ENCODE results near the gene BTNL9. TPM values are rescaled to one million over a fixed set of nuclear protein-coding genes. Genes with fewer than 3 reads are reported as not detected.
"Not testable (repeated sequence)": the region's sequence is repeated elsewhere in the genome, so short reads cannot be mapped to it uniquely, and the experiment has no call there.

Gene BTNL9
- total RNA-seq (under 1 TPM in 3 of 5 donors, not detected in 2; 0.41 to 0.95 (median 0.66) TPM), total RNA-seq (0 to 0.19 (median 0.06) reads per million in 29 experiments)
- 0.15 TPM for total RNA-seq (2013)

DNA sequence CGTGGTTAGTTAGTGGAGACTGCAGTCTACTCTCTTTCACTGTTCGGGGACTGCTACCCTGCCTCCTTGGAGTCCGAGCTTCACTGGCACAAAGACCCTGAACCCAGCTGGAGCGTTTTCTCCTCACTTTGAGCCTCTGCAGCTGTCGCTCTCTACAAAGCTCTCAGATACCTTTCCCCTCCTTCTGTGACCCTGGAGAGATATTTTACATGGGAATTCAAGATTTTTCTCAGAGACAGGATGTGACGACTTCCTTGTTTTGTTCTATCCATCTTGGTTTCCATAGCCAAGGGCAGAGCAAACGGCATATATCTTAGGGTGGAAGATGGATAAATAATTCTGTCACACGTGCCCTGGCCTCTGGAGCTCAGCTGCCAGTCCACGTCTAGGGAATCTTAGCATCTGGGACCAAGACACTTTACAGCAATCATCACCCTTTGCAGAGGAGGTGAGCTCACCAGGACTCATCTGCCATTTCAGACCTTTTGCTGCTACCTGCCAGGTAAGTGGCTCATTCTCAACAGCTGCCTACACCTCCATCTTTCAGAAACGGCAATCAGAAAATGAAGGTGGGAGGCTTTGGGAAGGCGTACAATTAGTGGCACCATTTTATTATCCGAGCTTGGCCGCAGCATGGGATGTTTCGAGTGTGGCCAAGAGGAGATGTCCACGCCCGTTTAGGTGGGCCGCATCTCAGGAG is at the start of gene BTNL9:
Gene BTNL9, plus strand, starts transcription at position 336 of the 700 bp plus-strand sequence. CDS start 5,224 bp downstream, outside the sequence.
- Histone ChIP-seq H3K27ac (ENCODE audit: low read length) (no peak within 1 kb of the TSS), H3K27me3 (replicated peaks in 1 of 2; ENCODE audit: control insufficient read depth in 2 of 2, extremely low read depth in 1 of 2, insufficient read depth in 2 of 2, low read length in 1 of 2) (peaks cover 0 to 75% of the 10 kb centered on the region in 2 experiments), H3K4me1 (ENCODE audit: control insufficient read depth in 1 of 2, extremely low read depth in 1 of 2, insufficient read depth in 2 of 2, low read length in 2 of 2) (no peaks in the 10 kb centered on the region), H3K36me3 (ENCODE audit: control insufficient read depth in 2 of 2, extremely low read depth in 1 of 2, insufficient read depth in 1 of 2, low read length in 1 of 2) (no peaks in the 10 kb centered on the region), H3K9me3 (no peaks in the 10 kb centered on the region), H3K4me3 (ENCODE audit: control insufficient read depth in 1 of 2, extremely low read depth in 1 of 2, low read length in 1 of 2) (no peak within 1 kb of the TSS)
- no peaks in the 10 kb centered on the region for H3K4me1 Mint-ChIP-seq
- no peak within 1 kb of the TSS for H3K4me3 Mint-ChIP-seq
- 65% methylated on average over 12 of the region's 17 CpGs for WGBS (ENCODE audit: insufficient coverage)
- ChIA-PET POLR2A (no interaction called here), CTCF (no interaction called here)
- no peak for ATAC-seq (replicated peaks in 1 of 4)
- no peak within 1 kb of the TSS for H3K27ac Mint-ChIP-seq
- no peaks in the 10 kb centered on the region for H3K36me3 Mint-ChIP-seq
- no peak for DNase-seq
- peaks cover 45 to 65% of the 10 kb centered on the region in 2 donors for H3K27me3 Mint-ChIP-seq
- H3K9me3 Mint-ChIP-seq: no peaks in the 10 kb centered on the region

DNA sequence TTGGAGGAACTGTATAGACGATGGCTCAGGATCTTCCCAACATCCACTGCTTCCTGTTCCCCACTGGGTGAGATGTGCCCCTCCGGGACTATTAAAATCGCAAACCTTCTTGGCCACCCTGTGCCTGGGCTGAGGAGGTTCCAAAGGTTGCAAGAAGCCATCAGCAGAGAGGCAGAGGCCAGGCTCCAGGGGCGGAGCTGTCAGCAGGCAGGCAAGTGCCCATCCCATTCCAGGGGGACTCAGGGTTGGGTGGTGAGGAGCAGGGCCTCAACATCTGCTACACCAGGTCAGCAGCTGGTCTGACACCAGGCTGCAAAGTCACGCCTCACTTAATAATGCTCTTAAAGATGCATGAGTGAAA is 49.2 kb upstream of the BTNL9 start:
- no peak overlapping the region for H3K4me3 Mint-ChIP-seq
- POLR2A ChIA-PET: no interaction called here

DNA sequence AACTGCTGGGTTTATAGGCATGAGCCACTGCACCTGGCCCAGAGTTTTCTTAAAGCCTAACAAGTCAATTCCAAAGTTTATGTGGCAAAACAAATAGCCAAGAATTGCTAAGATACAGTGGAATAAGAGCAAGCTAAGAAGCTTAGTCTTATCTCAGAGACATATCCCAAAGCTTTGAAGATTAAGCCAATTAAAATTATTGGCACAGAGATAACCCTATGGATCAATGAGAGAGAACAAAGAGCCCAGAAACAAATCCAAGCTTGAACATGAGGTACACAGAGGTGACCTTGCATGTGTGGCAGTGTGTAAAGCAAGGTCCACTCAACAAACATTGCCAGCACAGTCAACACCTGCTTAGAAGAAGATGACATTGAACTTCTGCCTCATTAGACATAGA is 38.1 kb upstream of the BTNL9 start:
- H3K27me3 Mint-ChIP-seq: peaks cover 12 to 26% of the 10 kb centered on the region in 2 donors
- H3K36me3 ChIP-seq (ENCODE audit: control insufficient read depth in 2 of 2, extremely low read depth in 1 of 2, insufficient read depth in 1 of 2, low read length in 1 of 2): no peaks in the 10 kb centered on the region
- H3K27ac ChIP-seq (ENCODE audit: low read length): no peak overlapping the region
- H3K9me3 Mint-ChIP-seq: no peaks in the 10 kb centered on the region
- DNase-seq (no peak), ATAC-seq (replicated peaks in 1 of 4) (no peak)
- CTCF ChIA-PET: no interaction called here
- no peaks in the 10 kb centered on the region for H3K36me3 Mint-ChIP-seq
- H3K4me3 ChIP-seq (ENCODE audit: control insufficient read depth in 1 of 2, extremely low read depth in 1 of 2, low read length in 1 of 2): no peak overlapping the region
- H3K27ac Mint-ChIP-seq: no peak overlapping the region
- H3K9me3 ChIP-seq: no peaks in the 10 kb centered on the region
- no peak overlapping the region for H3K4me3 Mint-ChIP-seq
- no peaks in the 10 kb centered on the region for H3K4me1 Mint-ChIP-seq
- POLR2A ChIA-PET: no interaction called here
- peaks cover 0 to 19% of the 10 kb centered on the region in 2 experiments for H3K27me3 ChIP-seq (replicated peaks in 1 of 2; ENCODE audit: control insufficient read depth in 2 of 2, extremely low read depth in 1 of 2, insufficient read depth in 2 of 2, low read length in 1 of 2)
- H3K4me1 ChIP-seq (ENCODE audit: control insufficient read depth in 1 of 2, extremely low read depth in 1 of 2, insufficient read depth in 2 of 2, low read length in 2 of 2): no peaks in the 10 kb centered on the region

More for the DNA sequence above, 49.2 kb upstream of the BTNL9 start:
- Histone ChIP-seq H3K27me3 (replicated peaks in 1 of 2; ENCODE audit: control insufficient read depth in 2 of 2, extremely low read depth in 1 of 2, insufficient read depth in 2 of 2, low read length in 1 of 2) (peaks cover 0 to 26% of the 10 kb centered on the region in 2 experiments), H3K9me3 (no peaks in the 10 kb centered on the region), H3K36me3 (ENCODE audit: control insufficient read depth in 2 of 2, extremely low read depth in 1 of 2, insufficient read depth in 1 of 2, low read length in 1 of 2) (no peaks in the 10 kb centered on the region), H3K27ac (ENCODE audit: low read length) (no peak overlapping the region), H3K4me3 (ENCODE audit: control insufficient read depth in 1 of 2, extremely low read depth in 1 of 2, low read length in 1 of 2) (no peak overlapping the region), H3K4me1 (ENCODE audit: control insufficient read depth in 1 of 2, extremely low read depth in 1 of 2, insufficient read depth in 2 of 2, low read length in 2 of 2) (no peaks in the 10 kb centered on the region)
- H3K27me3 Mint-ChIP-seq: peaks cover 4 to 39% of the 10 kb centered on the region in 2 donors
- 100% methylated on average over 2 of the region's 5 CpGs for WGBS (ENCODE audit: insufficient coverage)
- peaks cover 3% of the 10 kb centered on the region for H3K36me3 Mint-ChIP-seq
- H3K9me3 Mint-ChIP-seq: peaks cover 0 to 8% (median 3%) of the 10 kb centered on the region in 3 donors
- CTCF ChIA-PET: no interaction called here
- no peaks in the 10 kb centered on the region for H3K4me1 Mint-ChIP-seq
- no peak for ATAC-seq (replicated peaks in 1 of 4)
- no peak for DNase-seq
- no peak overlapping the region for H3K27ac Mint-ChIP-seq

DNA sequence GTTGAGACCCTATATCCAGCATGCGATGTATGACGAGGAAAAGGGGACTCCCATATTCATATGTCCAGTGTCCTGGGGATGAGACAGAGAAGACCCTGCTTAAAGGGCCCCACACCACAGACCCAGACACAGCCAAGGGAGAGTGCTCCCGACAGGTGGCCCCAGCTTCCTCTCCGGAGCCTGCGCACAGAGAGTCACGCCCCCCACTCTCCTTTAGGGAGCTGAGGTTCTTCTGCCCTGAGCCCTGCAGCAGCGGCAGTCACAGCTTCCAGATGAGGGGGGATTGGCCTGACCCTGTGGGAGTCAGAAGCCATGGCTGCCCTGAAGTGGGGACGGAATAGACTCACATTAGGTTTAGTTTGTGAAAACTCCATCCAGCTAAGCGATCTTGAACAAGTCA is 34.3 kb upstream of the BTNL9 start:
- no peaks in the 10 kb centered on the region for H3K9me3 Mint-ChIP-seq
- H3K27ac Mint-ChIP-seq: no peak overlapping the region
- H3K4me1 ChIP-seq (ENCODE audit: control insufficient read depth in 1 of 2, extremely low read depth in 1 of 2, insufficient read depth in 2 of 2, low read length in 2 of 2): no peaks in the 10 kb centered on the region
- no peaks in the 10 kb centered on the region for H3K36me3 Mint-ChIP-seq
- H3K4me3 Mint-ChIP-seq: no peak overlapping the region
- H3K36me3 ChIP-seq (ENCODE audit: control insufficient read depth in 2 of 2, extremely low read depth in 1 of 2, insufficient read depth in 1 of 2, low read length in 1 of 2): no peaks in the 10 kb centered on the region
- no peak for DNase-seq
- 89% methylated on average over 3 of the region's 9 CpGs for WGBS (ENCODE audit: insufficient coverage)
- H3K9me3 ChIP-seq: no peaks in the 10 kb centered on the region
- no peaks in the 10 kb centered on the region for H3K4me1 Mint-ChIP-seq
- H3K27ac ChIP-seq (ENCODE audit: low read length): no peak overlapping the region
- CTCF ChIA-PET: no interaction called here
- peaks cover 5 to 19% of the 10 kb centered on the region in 2 donors for H3K27me3 Mint-ChIP-seq
- ATAC-seq (replicated peaks in 1 of 4): no peak
- POLR2A ChIA-PET: no interaction called here
- H3K4me3 ChIP-seq (ENCODE audit: control insufficient read depth in 1 of 2, extremely low read depth in 1 of 2, low read length in 1 of 2): no peak overlapping the region
- H3K27me3 ChIP-seq (replicated peaks in 1 of 2; ENCODE audit: control insufficient read depth in 2 of 2, extremely low read depth in 1 of 2, insufficient read depth in 2 of 2, low read length in 1 of 2): peaks cover 0 to 22% of the 10 kb centered on the region in 2 experiments

DNA sequence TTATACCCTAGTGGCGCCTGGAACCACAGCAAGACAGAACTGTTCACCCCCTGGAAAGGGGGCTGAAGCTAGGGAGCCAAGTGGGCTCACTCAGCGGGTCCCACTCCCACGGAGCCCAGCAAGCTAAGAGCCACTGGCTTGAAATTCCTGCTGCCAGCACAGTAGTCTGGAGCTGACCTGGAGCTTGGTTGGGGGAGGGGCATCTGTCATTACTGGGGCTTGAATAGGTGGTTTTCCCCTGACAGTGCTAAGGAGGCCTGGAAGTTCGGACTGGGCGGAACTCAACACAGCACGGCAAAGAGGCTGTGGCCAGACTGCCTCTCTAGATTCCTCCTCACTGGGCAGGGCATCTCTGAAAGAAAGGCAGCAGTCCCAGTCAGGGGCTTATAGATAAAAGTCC is 31.9 kb upstream of the BTNL9 start:
- no peaks in the 10 kb centered on the region for H3K36me3 Mint-ChIP-seq
- H3K9me3 Mint-ChIP-seq: no peaks in the 10 kb centered on the region
- Histone ChIP-seq H3K4me3 (ENCODE audit: control insufficient read depth in 1 of 2, extremely low read depth in 1 of 2, low read length in 1 of 2) (no peak overlapping the region), H3K4me1 (ENCODE audit: control insufficient read depth in 1 of 2, extremely low read depth in 1 of 2, insufficient read depth in 2 of 2, low read length in 2 of 2) (no peaks in the 10 kb centered on the region), H3K9me3 (no peaks in the 10 kb centered on the region), H3K27me3 (replicated peaks in 1 of 2; ENCODE audit: control insufficient read depth in 2 of 2, extremely low read depth in 1 of 2, insufficient read depth in 2 of 2, low read length in 1 of 2) (peaks cover 0 to 22% of the 10 kb centered on the region in 2 experiments), H3K36me3 (ENCODE audit: control insufficient read depth in 2 of 2, extremely low read depth in 1 of 2, insufficient read depth in 1 of 2, low read length in 1 of 2) (no peaks in the 10 kb centered on the region), H3K27ac (ENCODE audit: low read length) (no peak overlapping the region)
- CTCF ChIA-PET: no interaction called here
- H3K4me3 Mint-ChIP-seq: no peak overlapping the region
- no peak for ATAC-seq (replicated peaks in 1 of 4)
- H3K4me1 Mint-ChIP-seq: no peaks in the 10 kb centered on the region
- H3K27me3 Mint-ChIP-seq: peaks cover 17 to 24% of the 10 kb centered on the region in 2 donors
- 82% methylated on average over 6 of the region's 6 CpGs for WGBS (ENCODE audit: insufficient coverage)
- H3K27ac Mint-ChIP-seq: no peak overlapping the region
- POLR2A ChIA-PET: no interaction called here
- DNase-seq: no peak

DNA sequence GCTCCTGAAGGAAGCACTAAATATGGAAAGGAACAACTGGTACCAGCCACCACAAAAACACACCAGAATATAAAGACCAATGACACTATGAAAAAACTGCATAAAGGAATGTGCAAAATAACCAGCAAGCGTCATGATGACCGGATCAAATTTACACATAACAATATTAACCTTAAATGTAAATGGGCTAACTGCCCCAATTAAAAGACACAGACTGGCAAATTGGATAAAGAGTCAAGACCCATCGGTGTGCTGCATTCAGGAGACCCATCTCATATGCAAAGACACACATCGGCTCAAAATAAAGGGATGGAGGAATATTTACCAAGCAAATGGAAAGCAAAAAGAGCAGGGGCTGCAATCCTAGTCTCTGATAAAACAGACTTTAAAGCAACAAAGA is 30.0 kb upstream of the BTNL9 start:
- CTCF ChIA-PET; DNase-seq; ATAC-seq (replicated peaks in 1 of 4); H3K4me1 Mint-ChIP-seq; H3K27ac Mint-ChIP-seq; H3K4me3 ChIP-seq (ENCODE audit: control insufficient read depth in 1 of 2, extremely low read depth in 1 of 2, low read length in 1 of 2); H3K36me3 ChIP-seq (ENCODE audit: control insufficient read depth in 2 of 2, extremely low read depth in 1 of 2, insufficient read depth in 1 of 2, low read length in 1 of 2); H3K9me3 Mint-ChIP-seq; H3K27ac ChIP-seq (ENCODE audit: low read length); H3K9me3 ChIP-seq; POLR2A ChIA-PET; H3K36me3 Mint-ChIP-seq; H3K4me1 ChIP-seq (ENCODE audit: control insufficient read depth in 1 of 2, extremely low read depth in 1 of 2, insufficient read depth in 2 of 2, low read length in 2 of 2); H3K4me3 Mint-ChIP-seq: not testable (repeated sequence)
- WGBS (ENCODE audit: insufficient coverage): no CpG with 5 or more reads among the region's 4 CpGs
- peaks cover 0 to 13% of the 10 kb centered on the region in 2 experiments for H3K27me3 ChIP-seq (replicated peaks in 1 of 2; ENCODE audit: control insufficient read depth in 2 of 2, extremely low read depth in 1 of 2, insufficient read depth in 2 of 2, low read length in 1 of 2)
- peaks cover 23% of the 10 kb centered on the region in 2 donors for H3K27me3 Mint-ChIP-seq

DNA sequence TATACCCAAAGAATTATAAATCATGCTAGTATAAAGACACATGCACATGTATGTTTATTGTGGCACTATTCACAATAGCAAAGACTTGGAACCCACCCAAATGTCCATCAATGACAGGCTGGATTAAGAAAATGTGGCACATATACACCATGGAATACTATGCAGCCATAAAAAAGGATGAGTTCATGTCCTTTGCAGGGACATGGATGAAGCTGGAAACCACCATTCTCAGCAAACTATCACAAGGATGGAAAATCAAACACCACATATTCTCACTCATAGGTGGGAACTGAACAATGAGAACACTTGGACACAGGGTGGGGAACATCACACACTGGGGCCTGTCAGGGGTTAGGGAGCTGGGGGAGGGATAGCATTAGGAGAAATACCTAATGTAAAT is 25.4 kb upstream of the BTNL9 start:
- peaks cover 26 to 41% of the 10 kb centered on the region in 2 donors for H3K27me3 Mint-ChIP-seq
- H3K36me3 Mint-ChIP-seq; H3K27me3 ChIP-seq (replicated peaks in 1 of 2; ENCODE audit: control insufficient read depth in 2 of 2, extremely low read depth in 1 of 2, insufficient read depth in 2 of 2, low read length in 1 of 2); H3K4me3 Mint-ChIP-seq; H3K9me3 ChIP-seq; H3K9me3 Mint-ChIP-seq; DNase-seq; H3K27ac ChIP-seq (ENCODE audit: low read length); H3K4me3 ChIP-seq (ENCODE audit: control insufficient read depth in 1 of 2, extremely low read depth in 1 of 2, low read length in 1 of 2); H3K27ac Mint-ChIP-seq; ATAC-seq (replicated peaks in 1 of 4); H3K4me1 Mint-ChIP-seq; H3K4me1 ChIP-seq (ENCODE audit: control insufficient read depth in 1 of 2, extremely low read depth in 1 of 2, insufficient read depth in 2 of 2, low read length in 2 of 2); H3K36me3 ChIP-seq (ENCODE audit: control insufficient read depth in 2 of 2, extremely low read depth in 1 of 2, insufficient read depth in 1 of 2, low read length in 1 of 2); CTCF ChIA-PET; POLR2A ChIA-PET: not testable (repeated sequence)
